AML-193 (cell line): ENCODE measurements around the gene PINK1.
A peak's percentile ranks its signal among the peaks of the same experiment; 100 is the strongest.
"Not testable (repeated sequence)": the region's sequence is repeated elsewhere in the genome, so short reads cannot be mapped to it uniquely, and the experiment has no call there.

Experiments
- DNase-seq, 2 experiments: peaks; one replicate each; lab custom pipeline; 2025; lab: John Stamatoyannopoulos, UW

Gene PINK1

GRCh38 chr1:20633190-20634064 is at the start of gene PINK1:
PINK1 (plus strand) TSS chr1:20633458; CDS start chr1:20633549, 91 bp downstream.
- DNase-seq, result peak; percentile 63 to 74

- DNase-seq, result no peak
Observed at GRCh38 chr1:20584890-20585289, 48.4 kb upstream of the PINK1 start.

- DNase-seq, result peak in 1 of 2 experiments; percentile 32
Observed at GRCh38 chr1:20586953-20587660, 46.2 kb upstream of the PINK1 start.

- no peak for DNase-seq
Observed at GRCh38 chr1:20587661-20588053, 45.6 kb upstream of the PINK1 start.

GRCh38 chr1:20588634-20589225 is 44.5 kb upstream of the PINK1 start, which contains the start of gene CDA:
CDA (plus strand) TSS chr1:20589097; CDS start chr1:20589130, 33 bp downstream.
- DNase-seq, result no peak

GRCh38 chr1:20589331-20590278 is 43.7 kb upstream of the PINK1 start:
- DNase-seq, result peak in 1 of 2 experiments; percentile 6

GRCh38 chr1:20590306-20590777 is 42.9 kb upstream of the PINK1 start:
- DNase-seq, result peak; percentile 96

- DNase-seq, result no peak
Observed at GRCh38 chr1:20593756-20594155, 39.5 kb upstream of the PINK1 start.

- DNase-seq, result no peak
Observed at GRCh38 chr1:20594746-20595145, 38.5 kb upstream of the PINK1 start.

- DNase-seq, result no peak
Observed at GRCh38 chr1:20596106-20596505, 37.2 kb upstream of the PINK1 start.

GRCh38 chr1:20597650-20598049 is 35.6 kb upstream of the PINK1 start:
- DNase-seq, result peak; percentile 52 to 59

- no peak for DNase-seq
Observed at GRCh38 chr1:20600156-20600555, 33.1 kb upstream of the PINK1 start.

GRCh38 chr1:20601129-20601825 is 32.0 kb upstream of the PINK1 start:
- DNase-seq, result no peak

GRCh38 chr1:20602851-20603450 is 30.3 kb upstream of the PINK1 start:
- DNase-seq, result peak; percentile 41 to 68

GRCh38 chr1:20603504-20604464 is 29.5 kb upstream of the PINK1 start:
- no peak for DNase-seq

GRCh38 chr1:20604678-20605077 is 28.6 kb upstream of the PINK1 start:
- peak; percentile 62 to 63 for DNase-seq

GRCh38 chr1:20606801-20607570 is 26.3 kb upstream of the PINK1 start:
- not testable (repeated sequence) for DNase-seq

- DNase-seq, result no peak
Observed at GRCh38 chr1:20609541-20609940, 23.7 kb upstream of the PINK1 start.
